Loucy (cell line): ENCODE results near the gene NEMP2.

Experiments used
- EZH2phosphoT487 ChIP-seq: fragments of 200-600 bp; IDR thresholded peaks from 2 replicates; pipeline ENCODE4 v1.6.1; 2018; ENCODE audit warnings: antibody characterized with exemption, mild to moderate bottlenecking, moderate library complexity, borderline replicate concordance
- TF ChIP-seq, protein P1 (sequence below): fragments of 200-600 bp; sonication (generic); conservative IDR thresholded peaks from 2 replicates; pipeline ENCODE4 v1.5.1; 2014; ENCODE audit warnings: mild to moderate bottlenecking, antibody characterized with exemption, low read length

GRCh38 chr2:190583507-190584337 is 49.2 kb upstream of the NEMP2 start:
- TF ChIP-seq, protein P1, sequence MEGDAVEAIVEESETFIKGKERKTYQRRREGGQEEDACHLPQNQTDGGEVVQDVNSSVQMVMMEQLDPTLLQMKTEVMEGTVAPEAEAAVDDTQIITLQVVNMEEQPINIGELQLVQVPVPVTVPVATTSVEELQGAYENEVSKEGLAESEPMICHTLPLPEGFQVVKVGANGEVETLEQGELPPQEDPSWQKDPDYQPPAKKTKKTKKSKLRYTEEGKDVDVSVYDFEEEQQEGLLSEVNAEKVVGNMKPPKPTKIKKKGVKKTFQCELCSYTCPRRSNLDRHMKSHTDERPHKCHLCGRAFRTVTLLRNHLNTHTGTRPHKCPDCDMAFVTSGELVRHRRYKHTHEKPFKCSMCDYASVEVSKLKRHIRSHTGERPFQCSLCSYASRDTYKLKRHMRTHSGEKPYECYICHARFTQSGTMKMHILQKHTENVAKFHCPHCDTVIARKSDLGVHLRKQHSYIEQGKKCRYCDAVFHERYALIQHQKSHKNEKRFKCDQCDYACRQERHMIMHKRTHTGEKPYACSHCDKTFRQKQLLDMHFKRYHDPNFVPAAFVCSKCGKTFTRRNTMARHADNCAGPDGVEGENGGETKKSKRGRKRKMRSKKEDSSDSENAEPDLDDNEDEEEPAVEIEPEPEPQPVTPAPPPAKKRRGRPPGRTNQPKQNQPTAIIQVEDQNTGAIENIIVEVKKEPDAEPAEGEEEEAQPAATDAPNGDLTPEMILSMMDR: no peak
- TF ChIP-seq EZH2phosphoT487: no peak
